ENCODE data around the gene QRFPR.

GRCh38 chr4:121326597-121326996 lies 54.2 kb downstream of the QRFPR start:
- TF ChIP-seq CTCF (IDR thresholded peaks at IDR 0.05) (no peak), POLR2AphosphoS5 (IDR thresholded peaks at IDR 0.05) (no peak)

Data from gastroesophageal sphincter (tissue), 3 donors.